Activated CD4-positive, alpha-beta memory T cell treated with anti-CD3 and anti-CD28 coated beads for 36 hours (primary cell): ENCODE results near the gene XPR1. TPM values are rescaled to one million over a fixed set of nuclear protein-coding genes. Genes with fewer than 3 reads are reported as not detected.

Experiments
- CTCF ChIA-PET: fragments of 350-600 bp; sonication (Branson Sonifier 250); formaldehyde crosslinking; loops from one replicate; lab custom pipeline; 2021; ENCODE audit warnings: antibody characterized with exemption, inconsistent platforms; lab: Charles Lee
- POLR2A ChIA-PET: fragments of 350-600 bp; sonication (Branson Sonifier 250); formaldehyde crosslinking; loops from one replicate; lab custom pipeline; 2021; ENCODE audit warnings: antibody characterized with exemption; lab: Charles Lee
- DNase-seq: peaks from one replicate; pipeline ENCODE4 v3.0.0-alpha.2; 2020
- H3K27ac Mint-ChIP-seq: one replicate; pipeline ENCODE4 v1.8.0; 2021; ENCODE audit warnings: mixed read lengths
- H3K27me3 Mint-ChIP-seq: one replicate; pipeline ENCODE4 v1.8.0; 2021; ENCODE audit warnings: mixed read lengths
- H3K36me3 Mint-ChIP-seq: one replicate; pipeline ENCODE4 v1.8.0; 2021; ENCODE audit warnings: mixed read lengths
- H3K4me1 Mint-ChIP-seq: one replicate; pipeline ENCODE4 v1.8.0; 2021; ENCODE audit warnings: low read depth, mixed read lengths
- H3K4me3 Mint-ChIP-seq: one replicate; pipeline ENCODE4 v1.8.0; 2021; ENCODE audit warnings: mild to moderate bottlenecking, mixed read lengths
- H3K9me3 Mint-ChIP-seq: one replicate; pipeline ENCODE4 v1.8.0; 2021; ENCODE audit warnings: mixed read lengths
- intact Hi-C: fragments of 100-400 bp; cut with micrococcal nuclease; formaldehyde crosslinking; loops from one replicate; pipeline ENCODE4 v1.15.1; 2023
- total RNA-seq, 2 experiments: library from RNA; stranded (reverse); gene quantifications; one replicate each; pipeline ENCODE4 v1.2.3, GENCODE V29; 2021

Gene XPR1
- total RNA-seq, 2 experiments from 2014 or later, result 17.9 to 18.4 TPM

- intact Hi-C loops, result no loop called here
- Mint-ChIP-seq H3K36me3 (no peaks in the 10 kb centered on the region), H3K4me1 (no peaks in the 10 kb centered on the region), H3K4me3 (no peak overlapping the region), H3K9me3 (no peaks in the 10 kb centered on the region), H3K27me3 (no peaks in the 10 kb centered on the region), H3K27ac (no peak overlapping the region)
- DNase-seq, result no peak
- ChIA-PET POLR2A (no interaction called here), CTCF (no interaction called here)
Observed at GRCh38 chr1:180926164-180926981, 294.6 kb downstream of the XPR1 start.

DNA sequence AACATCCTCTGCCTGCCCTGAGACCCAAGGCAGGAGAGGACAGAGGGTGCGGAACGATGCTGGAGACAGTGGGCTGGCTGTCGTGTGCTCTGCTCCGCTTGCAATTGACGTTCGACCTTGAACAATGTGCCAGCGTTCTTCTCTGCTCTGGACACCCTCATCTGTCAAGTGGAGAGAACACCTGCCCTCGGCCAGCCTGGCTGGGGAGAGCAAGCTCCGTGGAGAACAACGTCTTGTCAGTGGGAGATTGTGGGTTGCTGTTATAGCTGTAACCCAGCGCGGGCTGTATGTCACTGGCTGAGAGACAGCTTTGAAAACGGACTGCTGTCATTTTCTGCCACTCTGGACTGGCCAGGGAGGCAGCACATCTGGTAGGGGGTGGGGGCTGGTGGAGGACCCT lies 295.5 kb downstream of the XPR1 start:
- Mint-ChIP-seq H3K27me3 (no peaks in the 10 kb centered on the region), H3K4me1 (no peaks in the 10 kb centered on the region), H3K27ac (no peak overlapping the region), H3K9me3 (no peaks in the 10 kb centered on the region), H3K4me3 (no peak overlapping the region), H3K36me3 (no peaks in the 10 kb centered on the region)
- no peak for DNase-seq
- CTCF ChIA-PET, result no interaction called here
- intact Hi-C loops, result no loop called here
- POLR2A ChIA-PET, result no interaction called here

DNA sequence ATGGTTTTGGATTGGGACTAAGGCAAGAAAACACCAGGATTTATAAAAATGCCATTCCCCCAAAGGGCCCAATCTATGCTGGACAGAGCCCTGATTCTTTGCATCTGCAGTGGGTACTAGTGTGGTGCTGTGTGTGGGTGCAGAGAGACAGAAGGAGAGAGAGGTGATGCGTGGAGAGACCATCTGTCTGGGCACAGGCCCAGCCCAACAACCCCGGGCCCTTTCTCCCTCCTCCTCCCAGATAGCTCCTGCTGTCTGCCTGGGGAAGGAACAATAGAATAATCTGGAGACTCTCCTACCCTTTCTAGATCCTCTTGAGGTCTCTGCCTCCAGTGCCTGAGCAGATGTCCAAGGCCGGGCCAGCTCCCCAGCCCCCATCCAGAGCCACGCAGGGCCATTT lies 296.0 kb downstream of the XPR1 start:
- H3K36me3 Mint-ChIP-seq, result no peaks in the 10 kb centered on the region
- DNase-seq, result no peak
- no peaks in the 10 kb centered on the region for H3K4me1 Mint-ChIP-seq
- H3K9me3 Mint-ChIP-seq, result no peaks in the 10 kb centered on the region
- CTCF ChIA-PET, result no interaction called here
- no peak overlapping the region for H3K4me3 Mint-ChIP-seq
- POLR2A ChIA-PET, result no interaction called here
- H3K27ac Mint-ChIP-seq, result no peak overlapping the region
- H3K27me3 Mint-ChIP-seq, result no peaks in the 10 kb centered on the region
- intact Hi-C loops, result no loop called here

DNA sequence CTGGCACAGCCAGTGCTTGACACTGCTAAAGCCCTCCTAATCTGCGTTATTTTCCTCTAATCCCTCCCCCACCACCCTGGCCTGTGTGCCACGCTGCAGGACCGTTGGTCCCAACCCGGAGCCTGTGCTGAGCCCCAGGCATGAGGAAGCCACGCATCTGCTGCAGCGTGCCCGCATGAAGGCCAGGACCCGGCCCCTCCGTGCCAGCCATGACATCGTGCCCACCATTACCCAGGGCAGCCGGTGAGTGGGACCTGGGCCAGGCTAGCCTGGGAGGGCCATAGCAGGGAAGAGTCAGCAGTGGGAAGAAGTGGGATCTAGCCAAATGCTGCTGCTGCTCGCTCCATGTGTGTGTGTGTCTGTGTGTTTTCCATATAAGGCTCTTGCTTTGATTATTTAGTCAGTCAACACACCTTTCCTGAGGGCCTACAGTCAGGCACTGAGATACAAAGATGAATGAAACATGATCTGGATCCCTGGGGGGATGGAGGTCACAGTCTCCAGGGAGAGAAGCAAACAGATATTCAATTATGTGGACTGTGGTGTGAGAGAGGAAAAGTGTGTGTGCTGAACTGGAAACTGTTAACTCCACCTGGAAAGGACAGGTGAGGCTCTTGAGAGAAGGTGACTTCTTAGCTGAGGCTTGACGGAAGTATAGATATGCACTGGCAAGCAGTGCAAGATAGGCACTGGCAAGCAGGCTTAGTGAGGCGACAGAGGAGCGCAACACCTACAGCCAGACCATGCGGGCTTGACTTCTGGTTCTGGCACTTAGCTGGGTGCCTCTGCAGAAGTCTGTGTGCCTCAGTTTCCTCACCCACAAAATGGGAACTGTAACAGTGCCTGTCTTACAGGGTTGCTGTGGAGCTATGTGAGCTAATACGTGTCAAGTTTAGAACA lies 296.8 kb downstream of the XPR1 start:
- Mint-ChIP-seq H3K9me3 (no peaks in the 10 kb centered on the region), H3K4me3 (no peak overlapping the region), H3K36me3 (no peaks in the 10 kb centered on the region), H3K27me3 (no peaks in the 10 kb centered on the region), H3K4me1 (no peaks in the 10 kb centered on the region), H3K27ac (no peak overlapping the region)
- no peak for DNase-seq
- intact Hi-C loops, result no loop called here
- ChIA-PET CTCF (interaction anchor here (0.7 kb wide), 1 partner anchor 109 kb away, joined by 3 read pairs; no protein-coding TSS in a partner anchor), POLR2A (no interaction called here)

GRCh38 chr1:180929389-180929788 lies 297.6 kb downstream of the XPR1 start:
- ChIA-PET CTCF (no interaction called here), POLR2A (no interaction called here)
- Mint-ChIP-seq H3K36me3 (no peaks in the 10 kb centered on the region), H3K9me3 (no peaks in the 10 kb centered on the region), H3K27ac (no peak overlapping the region), H3K4me1 (no peaks in the 10 kb centered on the region), H3K27me3 (no peaks in the 10 kb centered on the region), H3K4me3 (no peak overlapping the region)
- no peak for DNase-seq
- intact Hi-C loops, result no loop called here

DNA sequence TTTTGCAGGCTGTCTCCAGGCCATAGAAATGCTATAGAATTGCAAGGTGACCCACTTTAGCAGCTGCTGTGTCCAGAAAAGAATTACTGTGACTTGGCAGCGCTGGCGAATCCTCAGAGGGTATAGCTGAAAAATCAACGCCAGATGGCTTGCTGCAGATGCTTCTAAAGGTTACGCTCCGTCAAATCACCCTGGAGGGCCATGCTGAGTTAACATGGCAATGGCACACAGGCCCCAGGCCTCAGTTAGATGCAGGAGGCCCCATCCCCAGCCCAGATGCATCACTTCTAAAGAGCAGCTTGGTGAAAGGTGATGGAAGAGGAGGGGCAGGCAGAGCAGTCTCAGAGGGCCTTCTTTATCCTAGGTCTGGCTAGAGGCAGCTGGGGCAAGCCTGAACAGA lies 298.9 kb downstream of the XPR1 start:
- Mint-ChIP-seq H3K4me3 (no peak overlapping the region), H3K4me1 (no peaks in the 10 kb centered on the region)
- CTCF ChIA-PET, result no interaction called here

DNA sequence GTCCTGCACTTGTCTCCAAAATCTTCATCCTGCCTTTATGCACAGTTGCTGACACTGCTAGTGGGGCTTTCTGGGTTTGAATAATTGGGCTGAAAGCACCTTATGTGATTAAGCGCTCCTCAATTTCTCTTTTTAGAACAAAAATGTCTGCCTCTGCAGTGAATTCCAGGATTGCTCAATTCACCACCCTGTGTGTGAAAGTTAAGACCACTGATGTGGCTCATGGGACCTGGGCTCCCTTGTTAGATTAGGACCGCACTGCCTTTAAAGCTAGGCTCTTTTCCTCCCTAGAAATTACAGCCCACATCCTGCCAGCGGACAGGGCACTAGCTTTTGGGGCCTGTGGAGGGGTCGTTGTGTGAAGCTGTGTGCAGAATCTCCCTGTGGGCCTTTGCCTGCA lies 299.7 kb downstream of the XPR1 start:
- no peaks in the 10 kb centered on the region for H3K4me1 Mint-ChIP-seq
- ChIA-PET CTCF (no interaction called here), POLR2A (no interaction called here)
- no peaks in the 10 kb centered on the region for H3K9me3 Mint-ChIP-seq
- H3K4me3 Mint-ChIP-seq, result no peak overlapping the region
- H3K27ac Mint-ChIP-seq, result no peak overlapping the region
- no peaks in the 10 kb centered on the region for H3K36me3 Mint-ChIP-seq
- peaks cover 2% of the 10 kb centered on the region for H3K27me3 Mint-ChIP-seq
- DNase-seq, result no peak
- intact Hi-C loops, result no loop called here

More for the DNA sequence above, 298.9 kb downstream of the XPR1 start:
- Mint-ChIP-seq H3K27me3 (peaks cover 2% of the 10 kb centered on the region), H3K27ac (no peak overlapping the region), H3K36me3 (no peaks in the 10 kb centered on the region), H3K9me3 (no peaks in the 10 kb centered on the region)
- no peak for DNase-seq
- intact Hi-C loops, result no loop called here
- POLR2A ChIA-PET, result no interaction called here

DNA sequence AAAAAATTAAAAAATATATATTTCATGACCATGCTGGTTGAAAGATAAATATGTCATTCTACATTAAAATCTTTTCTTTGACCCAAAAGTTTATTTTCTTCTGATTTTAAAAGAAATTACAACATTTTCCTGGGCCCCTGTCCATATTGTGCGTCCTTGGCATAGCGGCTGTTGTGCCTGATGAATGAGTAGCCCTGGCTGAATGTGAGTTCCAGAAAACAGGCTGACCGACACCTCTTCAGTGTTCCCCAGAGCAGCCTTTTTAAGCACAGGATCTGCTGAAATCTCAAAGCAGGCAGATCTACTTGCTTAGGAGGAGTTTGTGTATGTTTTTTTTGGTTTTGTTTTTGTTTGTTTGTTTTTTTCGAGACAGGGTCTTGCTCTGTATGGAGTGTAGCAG lies 300.6 kb downstream of the XPR1 start:
- H3K4me1 Mint-ChIP-seq, result no peaks in the 10 kb centered on the region
- no peaks in the 10 kb centered on the region for H3K9me3 Mint-ChIP-seq
- H3K4me3 Mint-ChIP-seq, result no peak overlapping the region
- no peak overlapping the region for H3K27ac Mint-ChIP-seq
- ChIA-PET CTCF (no interaction called here), POLR2A (no interaction called here)
- intact Hi-C loops, result no loop called here
- DNase-seq, result no peak
- H3K27me3 Mint-ChIP-seq, result peaks cover 2% of the 10 kb centered on the region
- no peaks in the 10 kb centered on the region for H3K36me3 Mint-ChIP-seq

DNA sequence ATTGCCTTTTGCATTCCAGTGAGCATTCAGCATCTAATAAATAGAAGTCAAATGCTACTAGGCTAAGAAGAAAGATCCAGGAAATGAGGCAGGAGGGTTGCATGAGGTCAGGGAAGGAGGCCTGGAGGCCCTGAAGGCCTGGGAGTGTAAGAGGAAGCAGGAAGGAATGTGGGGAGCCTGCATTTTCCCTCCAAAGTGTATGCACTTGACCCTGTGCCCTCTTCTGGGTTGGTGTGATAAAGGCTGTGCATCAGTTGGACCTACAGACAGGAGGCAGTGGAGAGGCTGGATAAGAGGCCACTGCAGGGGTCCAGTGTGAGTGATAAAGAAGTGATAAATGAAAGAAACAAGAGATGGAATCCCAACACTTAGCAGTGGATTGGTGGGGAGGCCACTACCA lies 301.3 kb downstream of the XPR1 start:
- intact Hi-C loops, result no loop called here
- no peak overlapping the region for H3K27ac Mint-ChIP-seq
- CTCF ChIA-PET, result no interaction called here
- H3K4me3 Mint-ChIP-seq, result no peak overlapping the region
- no peaks in the 10 kb centered on the region for H3K4me1 Mint-ChIP-seq
- no peaks in the 10 kb centered on the region for H3K36me3 Mint-ChIP-seq
- DNase-seq, result no peak
- H3K27me3 Mint-ChIP-seq, result peaks cover 2% of the 10 kb centered on the region
- POLR2A ChIA-PET, result no interaction called here
- H3K9me3 Mint-ChIP-seq, result no peaks in the 10 kb centered on the region

DNA sequence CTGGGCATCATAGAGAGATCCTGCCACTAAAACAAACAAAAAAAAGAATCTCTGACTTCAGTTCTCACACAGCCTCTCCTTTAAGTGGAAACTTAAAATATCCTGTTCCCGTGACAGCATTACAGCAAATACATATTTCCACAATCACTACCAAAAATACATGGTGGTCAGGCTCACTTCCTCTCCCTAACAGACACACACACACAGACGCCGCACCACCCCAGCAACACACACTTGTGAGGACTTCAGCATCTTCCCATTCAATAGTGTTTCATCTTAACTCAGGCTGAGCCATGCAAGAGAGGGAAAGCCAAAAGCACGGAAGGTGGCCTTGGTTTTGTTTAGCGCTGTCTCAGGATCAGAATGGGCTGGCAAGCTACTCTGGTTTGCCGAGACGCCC lies 302.7 kb downstream of the XPR1 start:
- Mint-ChIP-seq H3K4me1 (no peaks in the 10 kb centered on the region), H3K36me3 (no peaks in the 10 kb centered on the region), H3K27me3 (peaks cover 2% of the 10 kb centered on the region), H3K27ac (no peak overlapping the region), H3K4me3 (no peak overlapping the region), H3K9me3 (no peaks in the 10 kb centered on the region)
- no peak for DNase-seq
- POLR2A ChIA-PET, result no interaction called here
- intact Hi-C loops, result no loop called here
- CTCF ChIA-PET, result no interaction called here

GRCh38 chr1:180935326-180936109 lies 303.7 kb downstream of the XPR1 start:
- DNase-seq, result no peak
- ChIA-PET CTCF (no interaction called here), POLR2A (no interaction called here)
- Mint-ChIP-seq H3K36me3 (no peaks in the 10 kb centered on the region), H3K9me3 (no peaks in the 10 kb centered on the region), H3K27me3 (peaks cover 2% of the 10 kb centered on the region), H3K4me3 (no peak overlapping the region), H3K27ac (no peak overlapping the region), H3K4me1 (no peaks in the 10 kb centered on the region)
- intact Hi-C loops, result no loop called here
